GM13977 (cell line): ENCODE data around the gene TMCO6.
"Not testable (repeated sequence)": the region's sequence is repeated elsewhere in the genome, so short reads cannot be mapped to it uniquely, and the experiment has no call there.

ENCODE experiments used
- DNase-seq: peaks from one replicate; pipeline ENCODE4 v3.0.0; 2012; ENCODE audit warnings: low spot score
- CTCF ChIP-seq: IDR thresholded peaks from 2 replicates; pipeline ENCODE4 v1.5.1; 2012; ENCODE audit warnings: mild to moderate bottlenecking, control low read depth; ENCODE audit not compliant: insufficient read depth; ENCODE audit errors: extremely low read depth, missing control alignments
- in situ Hi-C: fragments of 300-500 bp; cut with MboI; formaldehyde crosslinking; loops from one replicate; pipeline ENCODE4 v1.12.0; 2022; ENCODE audit warnings: low sequenced_read_pairs, low pct_unique_long_range_greater_than_20kb, mixed read lengths, inconsistent platforms; ENCODE audit not compliant: unreplicated experiment

Gene TMCO6

GRCh38 chr5:140639148-140639981 is at the start of gene TMCO6:
TSS of gene TMCO6 (plus strand) at chr5:140639451. CDS start at chr5:140639528, 77 bp downstream.
- DNase-seq: peak; percentile 99
- peak; percentile 60 for TF ChIP-seq CTCF
- in situ Hi-C loops: loop anchor here (10.0 kb wide), 1 partner anchor 265 kb away; no protein-coding TSS in a partner anchor

GRCh38 chr5:140590861-140591260 is 48.4 kb upstream of the TMCO6 start:
- TF ChIP-seq CTCF: no peak
- in situ Hi-C loops: no loop called here
- DNase-seq: no peak

DNA sequence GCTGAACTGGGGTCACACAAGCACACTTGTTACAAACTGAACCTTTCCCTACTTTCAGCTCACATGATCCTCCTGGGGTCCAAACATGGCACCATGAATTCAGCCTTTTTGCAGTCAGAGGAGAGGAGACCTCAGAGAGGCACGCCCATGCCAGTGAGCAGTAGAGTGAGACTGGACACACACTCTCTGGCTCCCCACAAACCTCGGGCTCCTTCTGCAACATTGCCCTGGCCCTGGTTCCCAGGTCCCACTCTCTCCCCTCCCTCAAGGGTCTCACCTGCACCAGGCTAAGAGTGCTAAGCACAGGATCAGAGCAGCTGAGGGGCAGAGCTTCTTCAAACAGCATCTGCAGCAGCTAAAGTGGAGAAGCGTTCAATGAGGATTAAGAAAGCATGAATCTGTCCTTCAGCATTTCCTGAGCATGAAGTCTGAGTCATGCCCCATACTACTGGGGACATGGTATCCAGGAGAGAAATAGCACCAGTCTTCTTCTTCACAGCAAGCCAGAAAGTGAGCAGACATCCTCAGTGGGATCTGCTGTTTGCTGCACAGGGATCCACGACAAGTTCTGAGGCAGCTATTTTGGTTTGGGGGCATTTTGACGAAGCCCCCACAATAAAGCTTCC is 47.4 kb upstream of the TMCO6 start:
- in situ Hi-C loops: no loop called here
- no peak for TF ChIP-seq CTCF
- DNase-seq: no peak

- DNase-seq, in situ Hi-C loops: not testable (repeated sequence)
Measured at GRCh38 chr5:140593070-140593469, 46.2 kb upstream of the TMCO6 start.

- DNase-seq: no peak
- TF ChIP-seq CTCF: no peak
- in situ Hi-C loops: no loop called here
Measured at GRCh38 chr5:140594169-140594568, 45.1 kb upstream of the TMCO6 start.

DNA sequence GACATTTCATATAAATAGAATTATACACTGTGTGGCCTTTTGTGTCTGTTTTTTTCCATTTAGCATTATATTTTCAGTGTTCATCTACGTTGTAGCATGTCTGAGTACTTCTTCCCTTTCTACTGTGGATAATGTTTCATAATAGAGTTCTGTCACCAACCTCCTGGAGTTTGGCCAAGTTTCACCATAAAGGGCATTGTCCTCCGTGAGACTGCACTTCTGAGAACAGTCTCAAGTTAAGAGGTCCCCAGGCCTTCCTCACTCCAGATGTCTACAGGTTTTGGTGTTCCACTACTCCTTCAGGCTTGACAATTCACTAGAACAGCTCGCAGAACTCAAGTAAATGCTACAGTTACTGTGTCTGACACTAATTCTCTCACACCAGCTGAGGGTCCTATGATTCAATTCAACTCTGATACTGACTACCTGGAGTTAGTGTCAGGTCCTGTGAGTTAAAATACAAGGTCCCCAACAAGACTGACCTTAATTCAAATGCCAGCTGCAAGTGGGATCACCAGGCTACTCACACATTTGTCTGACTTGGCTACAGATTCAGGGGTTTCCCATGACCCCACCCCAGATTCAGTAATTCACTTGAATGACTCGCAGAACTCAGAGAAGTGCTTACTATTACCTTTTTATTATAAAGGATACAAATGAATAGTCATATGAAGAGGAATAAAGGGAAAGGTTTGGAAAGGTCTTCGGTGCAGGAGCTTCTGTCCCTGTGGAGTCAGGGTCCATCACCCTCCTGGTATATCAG is 43.5 kb upstream of the TMCO6 start:
- DNase-seq: no peak
- in situ Hi-C loops: no loop called here
- no peak for TF ChIP-seq CTCF
